HCT116 (cell line): ENCODE results near the gene GSAP. TPM values are rescaled to one million over a fixed set of nuclear protein-coding genes. Genes with fewer than 3 reads are reported as not detected.

Experiments
- ATAC-seq: fragments of 200-7000 bp; cut with Tn5 transposase; 2 replicates; pipeline ENCODE4 v1.9.1; 2020; ENCODE audit warnings: mild to moderate bottlenecking, moderate library complexity
- BruUV-seq: library from RNA; stranded (reverse); fragments of 400-500 nt; replicated peaks from 2 replicates; lab custom pipeline; 2021; lab: Mats Ljungman, UMichigan
- CTCF ChIA-PET: fragments of 300-600 bp; sonication (Branson Sonifier 250); formaldehyde crosslinking; loops from one replicate; lab custom pipeline; 2021; ENCODE audit warnings: antibody characterized with exemption; lab: Charles Lee
- POLR2A ChIA-PET: fragments of 300-600, 350-600 bp; sonication (Branson Sonifier 250); formaldehyde crosslinking; loops from one replicate; lab custom pipeline; 2021; ENCODE audit warnings: antibody characterized with exemption; lab: Charles Lee
- RAD21 ChIA-PET, 2 experiments: fragments of 300-600 bp; sonication (Branson Sonifier 250); formaldehyde crosslinking; loops; one replicate each; lab custom pipeline; 2023; ENCODE audit warnings: low total read pairs in 2 of 2; ENCODE audit not compliant: uncharacterized antibody in 2 of 2, unreplicated experiment in 2 of 2, low non-redundant PET in 1 of 2; lab: Charles Lee
- DNase-seq: peaks from one replicate; pipeline ENCODE4 v3.0.0-alpha.2; 2010; ENCODE audit warnings: low read depth, low spot score
- H2AFZ ChIP-seq: fragments of 200-600 bp; shearing (Covaris generic), sonication (generic); 2 replicates; pipeline ENCODE4 v1.6.1; 2017; ENCODE audit warnings: low read depth, mixed run types, mixed read lengths, antibody characterized with exemption, low read length; ENCODE audit not compliant: poor library complexity, severe bottlenecking
- H3K27ac ChIP-seq: 2 replicates; pipeline ENCODE4 v1.5.1; 2012; ENCODE audit warnings: low read depth, low read length
- H3K27me3 ChIP-seq: fragments of 200-600 bp; sonication (generic); 2 replicates; pipeline ENCODE4 v1.6.1; 2016; ENCODE audit warnings: mixed run types, low read length, mixed read lengths; ENCODE audit not compliant: insufficient read depth
- H3K36me3 ChIP-seq, 2 experiments: fragments of 200-500 bp in 1 of 2; fragments of 200-600 bp in 1 of 2; sonication (Bioruptor generic) in 1 of 2; sonication (generic) in 1 of 2; 2 replicates each; pipeline versions ENCODE4 v1.5.1 to v1.6.1; 2014 to 2016; ENCODE audit warnings: low read length in 2 of 2, inconsistent platforms in 1 of 2, mixed read lengths in 1 of 2, mixed run types in 1 of 2; ENCODE audit not compliant: insufficient read depth in 2 of 2, control insufficient read depth in 1 of 2
- H3K4me1 ChIP-seq, 2 experiments: fragments of 200-600 bp in 1 of 2; sonication (generic) in 1 of 2; 2 replicates each; pipeline versions ENCODE4 v1.5.1 to v1.6.1; 2012 to 2017; ENCODE audit warnings: low read length in 2 of 2, inconsistent platforms in 1 of 2, mild to moderate bottlenecking in 1 of 2, mixed read lengths in 1 of 2, mixed run types in 1 of 2, moderate library complexity in 1 of 2; ENCODE audit not compliant: insufficient read depth in 2 of 2, control insufficient read depth in 1 of 2
- H3K4me2 ChIP-seq: fragments of 200-600 bp; sonication (generic); 2 replicates; pipeline ENCODE4 v1.6.1; 2017; ENCODE audit warnings: mixed run types, low read length, mixed read lengths
- H3K4me3 ChIP-seq, 2 experiments: fragments of 200-600 bp in 1 of 2; sonication (generic) in 1 of 2; replicated peaks in 1 of 2; 2 replicates each; pipeline ENCODE4 v1.5.1; 2011 to 2016; ENCODE audit warnings: low read length in 2 of 2, control low read depth in 1 of 2, low read depth in 1 of 2, mild to moderate bottlenecking in 1 of 2, mixed read lengths in 1 of 2, mixed run types in 1 of 2
- H3K79me2 ChIP-seq: fragments of 200-600 bp; sonication (generic); 2 replicates; pipeline ENCODE4 v1.6.1; 2017; ENCODE audit warnings: mild to moderate bottlenecking, mixed run types, low read length, moderate library complexity, mixed read lengths; ENCODE audit not compliant: insufficient read depth
- H3K9ac ChIP-seq: fragments of 200-600 bp; sonication (generic); 2 replicates; pipeline ENCODE4 v1.6.1; 2016; ENCODE audit warnings: low read length, mixed read lengths
- H3K9me2 ChIP-seq: fragments of 200-600 bp; sonication (generic), shearing (Covaris generic); 2 replicates; pipeline ENCODE4 v1.6.1; 2017; ENCODE audit warnings: mixed run types, mild to moderate bottlenecking, moderate library complexity; ENCODE audit not compliant: insufficient read depth
- H3K9me3 ChIP-seq, 2 experiments: fragments of 200-500 bp in 1 of 2; fragments of 200-600 bp in 1 of 2; sonication (Bioruptor generic) in 1 of 2; sonication (generic) in 1 of 2; 2 replicates each; pipeline ENCODE4 v1.6.1; 2014 to 2017; ENCODE audit warnings: low read length in 2 of 2, mixed read lengths in 2 of 2, inconsistent platforms in 1 of 2, low read depth in 1 of 2, mild to moderate bottlenecking in 1 of 2, mixed run types in 1 of 2, moderate library complexity in 1 of 2; ENCODE audit not compliant: control insufficient read depth in 1 of 2, insufficient read depth in 1 of 2
- H4K20me1 ChIP-seq: fragments of 200-600 bp; sonication (generic), shearing (Covaris generic); 2 replicates; pipeline ENCODE4 v1.6.1; 2017; ENCODE audit warnings: mixed run types, mild to moderate bottlenecking, moderate library complexity; ENCODE audit not compliant: insufficient read depth
- ATF3 ChIP-seq: IDR thresholded peaks from 2 replicates; pipeline ENCODE4 v1.6.1; 2012
- CBX3 ChIP-seq: IDR thresholded peaks from 2 replicates; pipeline ENCODE4 v1.6.1; 2012; ENCODE audit warnings: low read depth
- CTCF ChIP-seq, 3 experiments: fragments of 200-600 bp in 1 of 3; sonication (generic) in 1 of 3; IDR thresholded peaks in 2 of 3; conservative IDR thresholded peaks in 1 of 3; 2 replicates each; pipeline ENCODE4 v1.5.1; 2012 to 2017; ENCODE audit warnings: low read depth in 2 of 3, low read length in 2 of 3, antibody characterized with exemption in 1 of 3, borderline replicate concordance in 1 of 3, control low read depth in 1 of 3, mild to moderate bottlenecking in 1 of 3, mixed read lengths in 1 of 3, mixed run types in 1 of 3, moderate library complexity in 1 of 3; ENCODE audit not compliant: insufficient read depth in 1 of 3
- EGR1 ChIP-seq: IDR thresholded peaks from 2 replicates; pipeline ENCODE4 v1.6.1; 2012; ENCODE audit warnings: low read depth
- ELF1 ChIP-seq: IDR thresholded peaks from 2 replicates; pipeline ENCODE4 v1.6.1; 2012; ENCODE audit warnings: low read depth, borderline replicate concordance
- EZH2 ChIP-seq: fragments of 200-600 bp; sonication (generic); IDR thresholded peaks from 2 replicates; pipeline ENCODE4 v1.6.1; 2017; ENCODE audit warnings: antibody characterized with exemption, mixed run types
- EZH2phosphoT487 ChIP-seq: fragments of 200-600 bp; IDR thresholded peaks from 2 replicates; pipeline ENCODE4 v1.6.1; 2018; ENCODE audit warnings: antibody characterized with exemption, borderline replicate concordance
- FOSL1 ChIP-seq: IDR thresholded peaks from 2 replicates; pipeline ENCODE4 v1.6.1; 2012; ENCODE audit warnings: low read depth
- POLR2A ChIP-seq: IDR thresholded peaks from 2 replicates; pipeline ENCODE4 v1.7.0; 2011; ENCODE audit warnings: borderline replicate concordance; ENCODE audit not compliant: insufficient read depth, insufficient read length; ENCODE audit errors: extremely low read depth
- POLR2AphosphoS5 ChIP-seq: IDR thresholded peaks from 2 replicates; pipeline ENCODE4 v1.6.1; 2011; ENCODE audit warnings: mild to moderate bottlenecking, low read depth, low read length, moderate library complexity
- RAD21 ChIP-seq: IDR thresholded peaks from 2 replicates; pipeline ENCODE4 v1.6.1; 2012; ENCODE audit warnings: low read depth, mild to moderate bottlenecking
- REST ChIP-seq: IDR thresholded peaks from 2 replicates; pipeline ENCODE4 v1.6.1; 2012; ENCODE audit warnings: low read depth
- SIN3A ChIP-seq: IDR thresholded peaks from 2 replicates; pipeline ENCODE4 v1.6.1; 2012; ENCODE audit warnings: low read depth
- SP1 ChIP-seq: IDR thresholded peaks from 2 replicates; pipeline ENCODE4 v1.6.1; 2012; ENCODE audit warnings: low read depth
- TCF7L2 ChIP-seq: IDR thresholded peaks from 2 replicates; pipeline ENCODE4 v1.7.0; 2011; ENCODE audit warnings: borderline replicate concordance, inconsistent platforms; ENCODE audit not compliant: insufficient read depth, insufficient read length; ENCODE audit errors: extremely low read depth
- YY1 ChIP-seq: IDR thresholded peaks from 2 replicates; pipeline ENCODE4 v1.6.1; 2011; ENCODE audit warnings: low read length, low read depth, moderate library complexity, mild to moderate bottlenecking; ENCODE audit not compliant: insufficient replicate concordance; ENCODE audit errors: extremely low read depth
- ZFX ChIP-seq: fragments of 450-650 bp; IDR thresholded peaks from 2 replicates; pipeline ENCODE4 v1.6.1; 2017
- ZNF274 ChIP-seq: fragments of 200-500 bp; sonication (Bioruptor generic); IDR thresholded peaks from 2 replicates; pipeline ENCODE4 v1.6.1; 2014; ENCODE audit warnings: mild to moderate bottlenecking, low read depth, low read length, inconsistent platforms
- intact Hi-C: fragments of 100-400 bp; cut with micrococcal nuclease; formaldehyde crosslinking; loops from 2 replicates; pipeline ENCODE4 v1.10.0; 2022
- total RNA-seq: library from RNA; stranded (reverse); gene quantifications from one replicate; pipeline ENCODE4 v1.2.1, GENCODE V29; 2021; ENCODE audit not compliant: unreplicated experiment

GSAP gene
- total RNA-seq, 1 experiment from 2014 or later, result not detected

- Histone ChIP-seq H3K27me3 (no peaks in the 10 kb centered on the region), H3K27ac (no peak overlapping the region), H3K4me1 (peaks cover 0 to 8% of the 10 kb centered on the region in 2 experiments; a peak in 3 of 4 replicates), H3K4me2 (no peak overlapping the region), H2AFZ (no peak overlapping the region), H3K9me3 (no peaks in the 10 kb centered on the region), H3K9me2 (no peaks in the 10 kb centered on the region), H4K20me1 (no peaks in the 10 kb centered on the region), H3K4me3 (no peak overlapping the region), H3K9ac (no peak overlapping the region), H3K79me2 (no peaks in the 10 kb centered on the region), H3K36me3 (no peaks in the 10 kb centered on the region)
- DNase-seq (no peak), ATAC-seq (no peak)
- no peak for TF ChIP-seq ZNF274
- TF ChIP-seq FOSL1, result no peak
- no peak for TF ChIP-seq RAD21
- no peak for TF ChIP-seq POLR2A
- TF ChIP-seq POLR2AphosphoS5, result no peak
- TF ChIP-seq ZFX, result no peak
- TF ChIP-seq EZH2, result no peak
- TF ChIP-seq CBX3, result no peak
- no peak for TF ChIP-seq TCF7L2
- TF ChIP-seq YY1, result no peak
- no peak for TF ChIP-seq SIN3A
- no peak for TF ChIP-seq EGR1
- TF ChIP-seq ELF1, result no peak
- TF ChIP-seq CTCF (IDR thresholded peaks at IDR 0.05 in 2 of 3, conservative IDR thresholded peaks at IDR 0.05 in 1 of 3; ENCODE audit: borderline replicate concordance in 1 of 3, insufficient read depth in 1 of 3, low read depth in 2 of 3, low read length in 2 of 3), result no peak
- TF ChIP-seq ATF3, result no peak
- no peak for TF ChIP-seq REST
- TF ChIP-seq SP1, result no peak
- TF ChIP-seq EZH2phosphoT487, result no peak
- ChIA-PET RAD21 (no interaction called here), CTCF (no interaction called here), POLR2A (no interaction called here)
- intact Hi-C loops, result no loop called here
- BruUV-seq, result no TSS peak
Measured at GRCh38 chr7:77388055-77388641, 28.0 kb downstream of the GSAP start.
